ENCODE results near the gene SVEP1. TPM values are rescaled to one million over a fixed set of nuclear protein-coding genes. Genes with fewer than 3 reads are reported as not detected.

SVEP1 gene
- total RNA-seq, 6 experiments from 2014 or later, result 4.0 to 6.8 (median 5.8) TPM

DNA sequence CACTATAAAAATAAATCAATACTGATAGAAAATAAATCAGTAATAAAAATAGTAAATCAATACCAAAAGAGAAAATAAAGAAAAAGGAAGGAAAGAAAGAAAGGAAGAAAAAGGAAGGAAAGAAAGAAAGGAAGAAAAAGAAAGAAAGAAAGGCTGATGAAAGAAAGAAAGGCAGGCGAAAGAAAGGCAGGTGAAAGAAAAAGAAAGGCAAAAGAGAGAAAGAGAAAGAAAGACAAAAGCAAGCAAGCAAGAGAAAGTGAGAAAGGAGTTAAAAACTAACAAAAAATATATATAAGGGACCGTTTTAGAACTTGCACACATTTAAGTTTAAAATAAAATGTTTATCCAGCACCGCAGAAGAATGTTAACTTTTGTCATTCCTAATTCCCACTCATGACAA is 116.0 kb downstream of the SVEP1 start:
- H3K4me1 Mint-ChIP-seq (ENCODE audit: low read depth), result no peaks in the 10 kb centered on the region
- H3K4me3 Mint-ChIP-seq, result no peak overlapping the region

GRCh38 chr9:110457245-110457644 is 122.3 kb downstream of the SVEP1 start:
- no peak overlapping the region for H3K27ac Mint-ChIP-seq
- H3K27me3 Mint-ChIP-seq (ENCODE audit: insufficient read depth), result no peaks in the 10 kb centered on the region
- H3K4me1 Mint-ChIP-seq (ENCODE audit: low read depth), result no peaks in the 10 kb centered on the region
- no peaks in the 10 kb centered on the region for H3K36me3 Mint-ChIP-seq (ENCODE audit: low read depth)
- H3K9me3 Mint-ChIP-seq, result no peaks in the 10 kb centered on the region
- DNase-seq, result no peak
- TF ChIP-seq, protein P1, sequence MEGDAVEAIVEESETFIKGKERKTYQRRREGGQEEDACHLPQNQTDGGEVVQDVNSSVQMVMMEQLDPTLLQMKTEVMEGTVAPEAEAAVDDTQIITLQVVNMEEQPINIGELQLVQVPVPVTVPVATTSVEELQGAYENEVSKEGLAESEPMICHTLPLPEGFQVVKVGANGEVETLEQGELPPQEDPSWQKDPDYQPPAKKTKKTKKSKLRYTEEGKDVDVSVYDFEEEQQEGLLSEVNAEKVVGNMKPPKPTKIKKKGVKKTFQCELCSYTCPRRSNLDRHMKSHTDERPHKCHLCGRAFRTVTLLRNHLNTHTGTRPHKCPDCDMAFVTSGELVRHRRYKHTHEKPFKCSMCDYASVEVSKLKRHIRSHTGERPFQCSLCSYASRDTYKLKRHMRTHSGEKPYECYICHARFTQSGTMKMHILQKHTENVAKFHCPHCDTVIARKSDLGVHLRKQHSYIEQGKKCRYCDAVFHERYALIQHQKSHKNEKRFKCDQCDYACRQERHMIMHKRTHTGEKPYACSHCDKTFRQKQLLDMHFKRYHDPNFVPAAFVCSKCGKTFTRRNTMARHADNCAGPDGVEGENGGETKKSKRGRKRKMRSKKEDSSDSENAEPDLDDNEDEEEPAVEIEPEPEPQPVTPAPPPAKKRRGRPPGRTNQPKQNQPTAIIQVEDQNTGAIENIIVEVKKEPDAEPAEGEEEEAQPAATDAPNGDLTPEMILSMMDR (IDR thresholded peaks at IDR 0.05), result no peak
- H3K4me3 Mint-ChIP-seq, result no peak overlapping the region

More for the DNA sequence above, 116.0 kb downstream of the SVEP1 start:
- TF ChIP-seq, protein P1 (IDR thresholded peaks at IDR 0.05), result no peak
- H3K36me3 Mint-ChIP-seq (ENCODE audit: low read depth), result no peaks in the 10 kb centered on the region
- H3K27me3 Mint-ChIP-seq (ENCODE audit: insufficient read depth), result no peaks in the 10 kb centered on the region
- H3K9me3 Mint-ChIP-seq, result no peaks in the 10 kb centered on the region
- H3K27ac Mint-ChIP-seq, result no peak overlapping the region
- DNase-seq, result no peak

DNA sequence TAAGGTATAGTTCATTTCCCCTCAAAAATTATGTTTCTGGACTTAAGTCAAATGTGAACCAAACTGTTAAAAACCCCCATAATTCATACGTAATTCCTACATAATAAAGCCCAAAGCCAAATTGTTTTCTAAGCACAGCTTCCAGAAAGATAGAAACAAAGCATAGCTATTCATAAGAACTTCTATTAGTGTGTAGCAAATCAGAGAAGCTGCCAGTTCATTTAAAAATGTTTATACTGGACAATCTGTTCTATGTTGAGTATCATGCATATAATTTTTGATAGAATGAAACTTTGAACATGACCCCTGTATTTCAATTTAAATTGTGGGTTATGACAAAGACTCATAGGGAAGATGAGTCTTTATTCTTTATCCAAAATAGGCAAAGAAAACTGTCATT is 122.9 kb downstream of the SVEP1 start:
- no peaks in the 10 kb centered on the region for H3K9me3 Mint-ChIP-seq
- no peak for DNase-seq
- no peaks in the 10 kb centered on the region for H3K4me1 Mint-ChIP-seq (ENCODE audit: low read depth)
- H3K27me3 Mint-ChIP-seq (ENCODE audit: insufficient read depth), result no peaks in the 10 kb centered on the region
- TF ChIP-seq, protein P1 (IDR thresholded peaks at IDR 0.05), result no peak
- no peak overlapping the region for H3K4me3 Mint-ChIP-seq
- no peaks in the 10 kb centered on the region for H3K36me3 Mint-ChIP-seq (ENCODE audit: low read depth)
- no peak overlapping the region for H3K27ac Mint-ChIP-seq

DNA sequence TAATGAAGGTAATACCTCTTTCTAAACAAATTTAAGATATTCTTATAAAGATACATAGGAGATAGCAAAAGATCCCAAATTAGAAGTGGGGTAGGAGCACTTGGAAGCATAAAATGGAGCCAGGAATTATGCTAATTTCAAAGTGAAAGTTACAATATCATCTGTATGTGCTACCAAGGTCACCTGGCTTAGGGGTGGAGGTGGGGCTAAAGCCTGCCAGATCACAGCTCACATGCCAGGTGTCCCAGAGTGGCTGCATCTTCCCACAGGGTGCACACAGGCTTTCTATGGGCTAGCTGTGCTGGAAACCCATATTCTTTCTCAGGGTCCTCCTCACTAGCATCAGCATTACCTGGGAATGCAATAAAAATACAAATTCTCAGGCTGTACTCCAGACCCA is 123.7 kb downstream of the SVEP1 start:
- no peak overlapping the region for H3K4me3 Mint-ChIP-seq
- TF ChIP-seq, protein P1 (IDR thresholded peaks at IDR 0.05), result no peak
- no peaks in the 10 kb centered on the region for H3K4me1 Mint-ChIP-seq (ENCODE audit: low read depth)
- DNase-seq, result no peak
- no peak overlapping the region for H3K27ac Mint-ChIP-seq
- H3K27me3 Mint-ChIP-seq (ENCODE audit: insufficient read depth), result no peaks in the 10 kb centered on the region; the same call in 1 of the 2 replicates
- H3K9me3 Mint-ChIP-seq, result no peaks in the 10 kb centered on the region
- no peaks in the 10 kb centered on the region for H3K36me3 Mint-ChIP-seq (ENCODE audit: low read depth)

- TF ChIP-seq, protein P1 (IDR thresholded peaks at IDR 0.05), result peak; percentile 76
- Mint-ChIP-seq H3K27me3 (ENCODE audit: insufficient read depth) (no peaks in the 10 kb centered on the region; the same call in 1 of the 2 replicates), H3K4me3 (no peak overlapping the region), H3K9me3 (peaks cover 3% of the 10 kb centered on the region; the same call in 1 of the 2 replicates), H3K36me3 (ENCODE audit: low read depth) (peaks cover 13% of the 10 kb centered on the region), H3K27ac (no peak overlapping the region), H3K4me1 (ENCODE audit: low read depth) (no peaks in the 10 kb centered on the region)
- DNase-seq, result no peak
Measured at GRCh38 chr9:110452227-110452801, 127.2 kb downstream of the SVEP1 start.

All from HFFc6 (cell line).